CD4-positive, alpha-beta memory T cell (primary cell): ENCODE data around the gene ZFTA. TPM values are rescaled to one million over a fixed set of nuclear protein-coding genes. Genes with fewer than 3 reads are reported as not detected.

ENCODE experiments used
- CTCF ChIA-PET: fragments of 350-600 bp; sonication (Branson Sonifier 250); formaldehyde crosslinking; loops from one replicate; lab custom pipeline; 2021; ENCODE audit warnings: inconsistent platforms; ENCODE audit not compliant: partially characterized antibody; lab: Charles Lee
- POLR2A ChIA-PET: fragments of 350-600 bp; sonication (Branson Sonifier 250); formaldehyde crosslinking; loops from one replicate; lab custom pipeline; 2021; ENCODE audit not compliant: partially characterized antibody; lab: Charles Lee
- DNase-seq, 5 donors: peaks; one replicate each; pipeline versions ENCODE4 v3.0.0 to v3.0.0-alpha.2; 2020 to 2022; ENCODE audit warnings: mixed read lengths in 1 of 5
- H3K27ac ChIP-seq: one replicate; pipeline ENCODE4 v1.7.0; 2013; ENCODE audit warnings: low read depth, low read length
- H3K27me3 ChIP-seq: 2 replicates; pipeline ENCODE4 v1.7.0; 2013; ENCODE audit warnings: mild to moderate bottlenecking, low read length, moderate library complexity; ENCODE audit not compliant: insufficient read depth
- H3K36me3 ChIP-seq: 2 replicates; pipeline ENCODE4 v1.7.0; 2013; ENCODE audit warnings: mild to moderate bottlenecking, low read length, moderate library complexity; ENCODE audit not compliant: insufficient read depth
- H3K4me1 ChIP-seq: 2 replicates; pipeline ENCODE4 v1.7.0; 2013; ENCODE audit warnings: mild to moderate bottlenecking, low read length, moderate library complexity; ENCODE audit not compliant: insufficient read depth
- H3K4me3 ChIP-seq, 2 donors: one replicate each; pipeline ENCODE4 v1.7.0; 2013; ENCODE audit warnings: low read length in 2 of 2, mild to moderate bottlenecking in 1 of 2
- H3K9me3 ChIP-seq, 2 donors: one replicate each; pipeline ENCODE4 v1.7.0; 2013; ENCODE audit warnings: low read length in 2 of 2, control low read depth in 1 of 2; ENCODE audit not compliant: control insufficient read depth in 1 of 2
- H3K27ac Mint-ChIP-seq, 7 donors: one replicate each; pipeline ENCODE4 v1.8.0; 2020 to 2021; ENCODE audit warnings: mixed read lengths in 7 of 7, mild to moderate bottlenecking in 6 of 7, inconsistent platforms in 3 of 7, moderate library complexity in 3 of 7
- H3K27me3 Mint-ChIP-seq, 2 donors: one replicate each; pipeline ENCODE4 v1.8.0; 2020 to 2021; ENCODE audit warnings: mixed read lengths in 2 of 2
- H3K36me3 Mint-ChIP-seq, 2 donors: one replicate each; pipeline ENCODE4 v1.8.0; 2020 to 2021; ENCODE audit warnings: mixed read lengths in 2 of 2, inconsistent platforms in 1 of 2, mild to moderate bottlenecking in 1 of 2
- H3K4me1 Mint-ChIP-seq, 4 donors: one replicate each; pipeline ENCODE4 v1.8.0; 2020 to 2021; ENCODE audit warnings: mixed read lengths in 4 of 4, mild to moderate bottlenecking in 1 of 4
- H3K4me3 Mint-ChIP-seq, 8 donors: one replicate each; pipeline ENCODE4 v1.8.0; 2020 to 2021; ENCODE audit warnings: mixed read lengths in 8 of 8, mild to moderate bottlenecking in 7 of 8, moderate library complexity in 6 of 8, inconsistent platforms in 3 of 8
- H3K9me3 Mint-ChIP-seq, 8 donors: one replicate each; pipeline ENCODE4 v1.8.0; 2020 to 2021; ENCODE audit warnings: mixed read lengths in 8 of 8, mild to moderate bottlenecking in 5 of 8, inconsistent platforms in 3 of 8, moderate library complexity in 1 of 8
- intact Hi-C: fragments of 100-400 bp; cut with micrococcal nuclease; formaldehyde crosslinking; loops from one replicate; pipeline ENCODE4 v1.15.1; 2023
- polyA plus RNA-seq, 2 donors: library from polyadenylated mRNA; unstranded; fragments of 300-500 nt; fragmentation: Illumina TruSeq; gene quantifications; one replicate each; pipeline ENCODE4 v1.2.3, GENCODE V29; 2021
- total RNA-seq, 2 experiments: library from RNA; stranded (reverse); gene quantifications; one replicate each; pipeline ENCODE4 v1.2.3, GENCODE V29; 2021

The ZFTA gene
- total and polyA plus RNA-seq, 4 experiments from 2014 or later: 0.06 to 1.7 (median 1.4) TPM; not detected in 1

DNA sequence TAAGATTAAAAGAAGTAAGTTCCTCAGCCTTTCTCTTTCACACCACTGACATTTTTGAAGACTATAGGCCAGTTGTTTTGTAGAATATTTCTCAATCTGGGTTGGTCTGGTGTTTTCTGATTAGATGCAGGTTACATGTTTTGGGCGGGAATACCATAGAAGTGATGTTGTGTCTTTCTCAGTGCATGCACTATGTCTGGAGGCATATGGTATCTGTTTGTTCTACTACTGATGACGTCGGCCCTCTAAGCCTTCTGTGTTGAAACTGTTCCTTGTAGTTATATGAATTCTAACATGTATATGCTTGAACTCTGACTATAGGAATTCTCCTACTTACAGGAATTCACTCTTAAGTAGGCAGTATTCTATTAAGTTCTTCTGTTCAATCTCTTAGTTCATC is 21.6 kb downstream of the ZFTA start:
- H3K4me3 ChIP-seq: no peak overlapping the region
- POLR2A ChIA-PET: interaction anchor here (1.0 kb wide), 1 partner anchor 19 kb away, joined by 3 read pairs; no protein-coding TSS in a partner anchor
- no peaks in the 10 kb centered on the region for H3K27me3 ChIP-seq
- no peaks in the 10 kb centered on the region for H3K27me3 Mint-ChIP-seq
- peaks cover 0 to 3% (median 0%) of the 10 kb centered on the region in 4 donors for H3K4me1 Mint-ChIP-seq
- H3K36me3 Mint-ChIP-seq: peaks cover 7 to 19% of the 10 kb centered on the region in 2 donors
- H3K36me3 ChIP-seq: no peaks in the 10 kb centered on the region
- intact Hi-C loops: no loop called here
- no peak overlapping the region for H3K27ac ChIP-seq
- no peaks in the 10 kb centered on the region for H3K4me1 ChIP-seq
- no peak overlapping the region for H3K4me3 Mint-ChIP-seq
- H3K27ac Mint-ChIP-seq: no peak overlapping the region
- H3K9me3 Mint-ChIP-seq: no peaks in the 10 kb centered on the region
- CTCF ChIA-PET: no interaction called here
- DNase-seq: no peak
- no peaks in the 10 kb centered on the region for H3K9me3 ChIP-seq

DNA sequence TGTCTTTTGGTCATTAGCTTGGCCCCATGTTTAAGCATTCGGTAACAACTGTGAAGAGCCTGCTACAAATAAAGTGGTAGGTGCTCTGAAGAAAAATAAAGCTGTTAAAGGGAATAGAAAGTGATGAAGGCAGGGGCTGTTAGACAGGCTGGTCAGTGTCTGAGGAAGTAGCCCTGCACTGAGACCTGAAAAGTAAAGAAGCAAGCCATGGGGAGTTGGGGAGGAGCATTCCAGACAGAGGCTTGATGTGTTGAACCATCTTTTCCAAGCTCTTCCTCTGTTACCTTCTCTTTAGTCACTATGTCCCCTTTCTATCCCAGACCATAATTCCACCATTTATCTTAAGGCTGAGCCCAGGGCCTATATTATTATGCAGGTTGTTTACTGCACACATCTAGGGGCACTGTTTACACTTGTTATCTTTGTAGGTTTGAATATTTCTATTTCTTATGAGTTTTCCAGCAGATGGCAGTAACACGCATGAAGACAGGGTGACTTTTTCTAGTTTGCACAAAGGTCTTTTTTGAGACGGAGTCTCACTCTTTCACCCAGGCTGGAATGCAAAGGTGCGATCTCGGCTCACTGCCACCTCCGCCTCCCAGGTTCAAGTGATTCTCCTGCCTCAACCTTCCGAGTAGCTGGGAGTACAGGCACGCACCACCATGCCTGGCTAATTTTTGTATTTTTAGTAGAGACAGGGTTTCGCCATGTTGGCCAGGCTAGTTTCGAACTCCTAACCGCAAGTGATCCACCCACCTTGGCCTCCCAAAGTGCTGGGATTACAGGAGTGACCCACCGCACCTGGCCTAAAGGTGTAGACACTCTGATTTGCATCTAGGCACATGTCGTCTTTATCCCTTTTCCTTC is 23.0 kb downstream of the ZFTA start:
- H3K36me3 Mint-ChIP-seq: peaks cover 0 to 9% of the 10 kb centered on the region in 2 donors
- no peaks in the 10 kb centered on the region for H3K27me3 Mint-ChIP-seq
- intact Hi-C loops: no loop called here
- no peak overlapping the region for H3K27ac ChIP-seq
- no peak for DNase-seq
- no peaks in the 10 kb centered on the region for H3K9me3 ChIP-seq
- H3K27me3 ChIP-seq: no peaks in the 10 kb centered on the region
- no peaks in the 10 kb centered on the region for H3K9me3 Mint-ChIP-seq
- H3K4me3 Mint-ChIP-seq: no peak overlapping the region
- no peaks in the 10 kb centered on the region for H3K4me1 ChIP-seq
- no peaks in the 10 kb centered on the region for H3K36me3 ChIP-seq
- peaks cover 0 to 3% (median 0%) of the 10 kb centered on the region in 4 donors for H3K4me1 Mint-ChIP-seq
- CTCF ChIA-PET: interaction anchor here (0.9 kb wide), 1 partner anchor 10 kb away, joined by 4 read pairs; no protein-coding TSS in a partner anchor
- peak overlapping the region in 1 of 7 donors; percentile 31 for H3K27ac Mint-ChIP-seq
- POLR2A ChIA-PET: interaction anchor here (1.0 kb wide), 1 partner anchor 21 kb away, joined by 3 read pairs; no protein-coding TSS in a partner anchor
- H3K4me3 ChIP-seq: no peak overlapping the region

DNA sequence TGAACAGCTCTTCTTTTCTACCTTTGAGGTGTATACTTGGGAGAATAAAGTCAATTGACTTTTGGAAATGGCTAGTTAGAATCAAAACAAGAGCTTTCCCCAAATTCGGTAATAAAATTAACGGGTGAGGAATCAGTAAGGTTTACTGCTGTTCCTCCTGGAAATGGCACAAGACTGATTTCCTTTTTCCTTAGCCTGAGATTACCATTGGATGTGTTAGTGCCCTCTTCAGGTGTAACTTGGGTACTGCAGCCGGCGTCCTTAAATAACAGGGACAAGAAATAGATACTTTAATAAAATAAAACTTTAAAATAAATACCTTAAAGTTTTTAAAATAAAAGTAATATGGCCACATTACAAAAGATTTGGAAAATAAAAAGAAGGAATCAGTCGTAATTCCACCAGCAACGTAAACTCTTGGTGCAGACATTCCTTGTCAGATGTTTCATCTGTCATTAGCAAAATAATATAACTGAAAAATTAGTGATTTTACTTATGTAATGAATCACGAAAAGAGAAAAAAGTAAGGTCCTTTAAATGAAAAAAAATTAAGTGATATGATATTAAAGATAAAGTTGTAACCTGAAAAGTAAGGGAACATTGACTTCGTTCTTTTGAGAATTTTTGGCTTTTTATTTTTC is 29.7 kb downstream of the ZFTA start:
- peak; percentile 27 to 65 (median 50) for DNase-seq
- Histone ChIP-seq H3K9me3 (no peaks in the 10 kb centered on the region), H3K36me3 (no peaks in the 10 kb centered on the region), H3K27ac (no peak overlapping the region), H3K27me3 (no peaks in the 10 kb centered on the region), H3K4me3 (no peak overlapping the region), H3K4me1 (no peaks in the 10 kb centered on the region)
- no peaks in the 10 kb centered on the region for H3K9me3 Mint-ChIP-seq
- intact Hi-C loops: loop anchor here (1.0 kb wide), 4 partner anchors 68 to 704 kb away; partner anchors contain the start of gene ATL3
- H3K36me3 Mint-ChIP-seq: no peaks in the 10 kb centered on the region
- H3K4me1 Mint-ChIP-seq: peaks cover 2 to 4% (median 4%) of the 10 kb centered on the region in 4 donors
- CTCF ChIA-PET: interaction anchor here (0.7 to 9.4 kb wide), 33 partner anchors 9 to 363 kb away, joined by 3 to 109 read pairs (median 3); partner anchors contain the start of genes ATL3 and RTN3
- H3K4me3 Mint-ChIP-seq: no peak overlapping the region
- H3K27ac Mint-ChIP-seq: peak overlapping the region in 2 of 7 donors; percentile 53 to 85
- POLR2A ChIA-PET: interaction anchor here (0.5 to 1.8 kb wide), 3 partner anchors 57 to 78 kb away, joined by 3 to 13 read pairs (median 4); partner anchors contain the start of genes ATL3 and RTN3
- H3K27me3 Mint-ChIP-seq: no peaks in the 10 kb centered on the region

DNA sequence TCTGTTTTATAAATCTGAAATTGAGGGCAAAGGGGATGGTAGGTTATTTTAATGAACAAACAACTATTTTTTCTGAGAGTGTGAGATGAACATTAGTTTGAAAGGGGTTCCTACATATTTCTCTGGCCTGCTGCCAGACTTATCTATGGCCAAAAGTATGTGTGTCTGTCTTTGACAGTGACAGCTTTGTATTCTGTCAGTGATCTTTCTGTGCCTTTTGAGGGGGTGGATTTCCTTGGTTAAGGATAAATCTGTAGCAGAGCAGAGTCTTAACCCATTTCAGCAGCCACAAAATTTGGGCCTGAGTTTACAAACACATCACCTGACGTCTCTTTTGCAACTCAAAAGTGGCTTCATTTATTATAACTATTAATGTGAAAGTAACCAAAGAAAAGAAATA is 30.9 kb downstream of the ZFTA start:
- CTCF ChIA-PET: interaction anchor here (0.6 to 9.4 kb wide), 16 partner anchors 10 to 258 kb away, joined by 3 to 109 read pairs (median 6); partner anchors contain the start of genes ATL3 and RTN3
- DNase-seq: no peak
- Mint-ChIP-seq H3K4me3 (no peak overlapping the region), H3K9me3 (no peaks in the 10 kb centered on the region), H3K4me1 (peaks cover 2 to 4% (median 4%) of the 10 kb centered on the region in 4 donors), H3K27me3 (no peaks in the 10 kb centered on the region), H3K36me3 (no peaks in the 10 kb centered on the region), H3K27ac (peak overlapping the region in 5 of 7 donors; percentile 43 to 75 (median 55))
- Histone ChIP-seq H3K27ac (no peak overlapping the region), H3K4me1 (no peaks in the 10 kb centered on the region), H3K9me3 (no peaks in the 10 kb centered on the region), H3K36me3 (no peaks in the 10 kb centered on the region), H3K27me3 (no peaks in the 10 kb centered on the region), H3K4me3 (no peak overlapping the region)
- intact Hi-C loops: loop anchor here (1.0 kb wide), 4 partner anchors 66 to 702 kb away; partner anchors contain the start of gene ATL3
- POLR2A ChIA-PET: interaction anchor here (1.8 kb wide), 1 partner anchor 66 kb away, joined by 13 read pairs; the partner anchor contains the start of gene ATL3

DNA sequence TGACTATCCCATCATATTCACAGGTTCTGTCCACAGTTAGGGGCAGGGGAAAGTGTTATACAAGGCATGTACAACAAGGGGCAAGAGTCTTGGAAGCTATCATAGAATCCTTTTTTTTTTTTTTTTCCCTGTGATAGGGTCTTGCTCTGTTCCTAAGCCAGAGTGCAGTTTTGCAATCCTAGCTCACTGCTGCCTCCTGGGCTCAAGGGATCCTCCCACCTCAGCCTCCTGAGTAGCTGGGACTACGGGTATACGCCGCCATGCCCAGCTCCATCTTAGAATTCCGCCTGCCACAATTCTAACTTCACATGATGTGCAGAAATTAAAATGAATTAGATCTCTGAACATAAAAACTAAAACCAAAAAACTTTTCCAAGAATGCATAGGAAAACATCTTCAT is 31.7 kb downstream of the ZFTA start:
- no peaks in the 10 kb centered on the region for H3K27me3 ChIP-seq
- H3K9me3 Mint-ChIP-seq: no peaks in the 10 kb centered on the region
- DNase-seq: no peak
- no peaks in the 10 kb centered on the region for H3K36me3 Mint-ChIP-seq
- CTCF ChIA-PET: interaction anchor here (0.5 to 9.4 kb wide), 7 partner anchors 25 to 1594 kb away, joined by 3 to 109 read pairs (median 12); partner anchors contain the start of genes ATL3 and RTN3
- peaks cover 2 to 4% (median 4%) of the 10 kb centered on the region in 4 donors for H3K4me1 Mint-ChIP-seq
- intact Hi-C loops: no loop called here
- H3K27me3 Mint-ChIP-seq: no peaks in the 10 kb centered on the region
- no peak overlapping the region for H3K27ac ChIP-seq
- no peaks in the 10 kb centered on the region for H3K36me3 ChIP-seq
- no peaks in the 10 kb centered on the region for H3K4me1 ChIP-seq
- H3K4me3 ChIP-seq: no peak overlapping the region
- POLR2A ChIA-PET: no interaction called here
- no peak overlapping the region for H3K4me3 Mint-ChIP-seq
- peak overlapping the region in 3 of 7 donors; percentile 64 to 78 (median 72) for H3K27ac Mint-ChIP-seq
- H3K9me3 ChIP-seq: no peaks in the 10 kb centered on the region

DNA sequence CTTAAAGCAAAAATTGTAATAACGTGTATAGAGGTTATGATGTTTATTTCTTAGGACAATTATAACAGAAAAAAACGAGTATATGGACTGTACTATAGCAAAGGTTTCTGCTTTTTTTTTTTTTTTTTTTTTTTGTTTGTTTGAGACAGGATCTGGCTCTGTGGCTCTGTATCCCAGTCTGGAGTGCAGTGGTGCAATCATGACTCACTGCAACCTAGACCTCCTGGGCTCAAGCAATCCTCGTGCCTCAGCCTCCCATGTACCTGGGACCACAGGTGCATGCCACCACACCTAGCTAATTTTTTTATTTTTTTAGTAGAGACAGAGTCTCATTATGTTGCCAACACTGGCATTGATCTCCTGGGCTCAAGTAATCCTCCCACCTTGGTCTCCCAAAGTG is 39.2 kb downstream of the ZFTA start:
- H3K27me3 ChIP-seq: no peaks in the 10 kb centered on the region
- Mint-ChIP-seq H3K27me3 (no peaks in the 10 kb centered on the region), H3K36me3 (no peaks in the 10 kb centered on the region), H3K4me3 (no peak overlapping the region), H3K4me1 (no peaks in the 10 kb centered on the region), H3K27ac (no peak overlapping the region), H3K9me3 (no peaks in the 10 kb centered on the region)
- no peaks in the 10 kb centered on the region for H3K36me3 ChIP-seq
- no peak for DNase-seq
- no peaks in the 10 kb centered on the region for H3K9me3 ChIP-seq
- no peaks in the 10 kb centered on the region for H3K4me1 ChIP-seq
- ChIA-PET CTCF (interaction anchor here (2.2 kb wide), 1 partner anchor 9 kb away, joined by 9 read pairs; no protein-coding TSS in a partner anchor), POLR2A (no interaction called here)
- intact Hi-C loops: no loop called here
- H3K4me3 ChIP-seq: no peak overlapping the region
- H3K27ac ChIP-seq: no peak overlapping the region
